Pancreas (tissue), 10 donors: Measurements from ENCODE around the gene TLR2. TPM values are rescaled to one million over a fixed set of nuclear protein-coding genes. Genes with fewer than 3 reads are reported as not detected.

Source experiments
- ATAC-seq, 4 donors: fragments of 200-7000 bp; cut with Tn5 transposase; one replicate each; pipeline versions ENCODE4 v1.8.0 to v1.9.1; 2020; ENCODE audit warnings: mild to moderate bottlenecking in 4 of 4, moderate library complexity in 4 of 4
- DNase-seq, 6 donors: peaks; one replicate each; pipeline ENCODE4 v3.0.0-alpha.2; 2020
- FAIRE-seq: peaks from 2 replicates; lab custom pipeline; 2012; peaks lifted over from hg19 to GRCh38; lab: Jason Lieb, UNC
- H3K27ac ChIP-seq, 4 donors: fragments of 200-600 bp; sonication (generic); 1 replicate in 3 of 4; 2 replicates in 1 of 4; pipeline versions ENCODE4 v1.5.0 to v1.8.0; 2020
- H3K27me3 ChIP-seq, 4 donors: fragments of 200-600 bp; one replicate each; pipeline ENCODE4 v1.8.0; 2021
- H3K36me3 ChIP-seq, 3 donors: fragments of 200-600 bp; sonication (generic) in 1 of 3; one replicate each; pipeline versions ENCODE4 v1.5.0 to v1.8.0; 2020 to 2021
- H3K4me1 ChIP-seq, 3 donors: fragments of 200-600 bp; one replicate each; pipeline ENCODE4 v1.8.0; 2021
- H3K4me3 ChIP-seq, 4 donors: fragments of 200-600 bp; sonication (generic) in 2 of 4; one replicate each; pipeline versions ENCODE4 v1.5.0 to v1.8.0; 2020 to 2021
- H3K9me3 ChIP-seq, 4 donors: fragments of 200-600 bp; one replicate each; pipeline ENCODE4 v1.8.0; 2021
- WGBS, 2 donors: extraction: QIAGEN DNeasy Blood & Tissue Kit; methylation state at CpG; one replicate each; pipeline ENCODE4 v1.1.7; 2013; 5-methylcytosine and 5-hydroxymethylcytosine counted together
- intact Hi-C, 3 donors: fragments of 100-400 bp; cut with DNase I; formaldehyde crosslinking; loops; one replicate each; pipeline versions ENCODE4 v1.11.1 to v1.14.2; 2022
- polyA plus RNA-seq, 2 donors: library from polyadenylated mRNA; stranded (reverse); fragments of 200-250 nt; gene quantifications; one replicate each; pipeline ENCODE4 v1.2.3, GENCODE V29; 2013
- total RNA-seq, 6 donors: library from RNA; stranded (reverse); fragmentation: NEBNext Ultra II Directional in 4 of 6; extraction: Animal tissue kit (Norgen Biotek cat#: 25700) in 4 of 6; gene quantifications; one replicate each; pipeline versions ENCODE4 v1.2.1 to v1.2.4, GENCODE V29; 2021 to 2023
- TF ChIP-seq, protein P1 (sequence below), 4 donors: fragments of 200-600 bp; sonication (generic) in 3 of 4; IDR thresholded peaks; one replicate each; pipeline versions ENCODE4 v1.5.0 to v1.8.0; 2021; ENCODE audit warnings: antibody characterized with exemption in 4 of 4
- donor health status: healthy with polysubstance abuse.
- donor health status: DM: no; HTN: no; CAD: no; lungs with moderate emphysema.
- donor health status: DM: no; HTN: no; CAD: no.
- donor health status: control.
- donor health status: control.
- donor health status: Bipolar disorder and iron deficiency.
- donor health status: DM: yes; HTN: yes; CAD: no.
- donor health status: DM: no; HTN: no; CAD: no.
- donor health status: DM: no; HTN: no; CAD: no.
- donor health status: DM: yes; HTN: yes; CAD: no.

TLR2 gene, protein sequence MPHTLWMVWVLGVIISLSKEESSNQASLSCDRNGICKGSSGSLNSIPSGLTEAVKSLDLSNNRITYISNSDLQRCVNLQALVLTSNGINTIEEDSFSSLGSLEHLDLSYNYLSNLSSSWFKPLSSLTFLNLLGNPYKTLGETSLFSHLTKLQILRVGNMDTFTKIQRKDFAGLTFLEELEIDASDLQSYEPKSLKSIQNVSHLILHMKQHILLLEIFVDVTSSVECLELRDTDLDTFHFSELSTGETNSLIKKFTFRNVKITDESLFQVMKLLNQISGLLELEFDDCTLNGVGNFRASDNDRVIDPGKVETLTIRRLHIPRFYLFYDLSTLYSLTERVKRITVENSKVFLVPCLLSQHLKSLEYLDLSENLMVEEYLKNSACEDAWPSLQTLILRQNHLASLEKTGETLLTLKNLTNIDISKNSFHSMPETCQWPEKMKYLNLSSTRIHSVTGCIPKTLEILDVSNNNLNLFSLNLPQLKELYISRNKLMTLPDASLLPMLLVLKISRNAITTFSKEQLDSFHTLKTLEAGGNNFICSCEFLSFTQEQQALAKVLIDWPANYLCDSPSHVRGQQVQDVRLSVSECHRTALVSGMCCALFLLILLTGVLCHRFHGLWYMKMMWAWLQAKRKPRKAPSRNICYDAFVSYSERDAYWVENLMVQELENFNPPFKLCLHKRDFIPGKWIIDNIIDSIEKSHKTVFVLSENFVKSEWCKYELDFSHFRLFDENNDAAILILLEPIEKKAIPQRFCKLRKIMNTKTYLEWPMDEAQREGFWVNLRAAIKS
- total RNA-seq (10 to 100 TPM in 2 of 6 donors, 1 to 10 TPM in 4; 2.3 to 23.9 (median 5.4) TPM), polyA plus RNA-seq (1 to 10 TPM; 2.9 to 3.2 TPM)

DNA sequence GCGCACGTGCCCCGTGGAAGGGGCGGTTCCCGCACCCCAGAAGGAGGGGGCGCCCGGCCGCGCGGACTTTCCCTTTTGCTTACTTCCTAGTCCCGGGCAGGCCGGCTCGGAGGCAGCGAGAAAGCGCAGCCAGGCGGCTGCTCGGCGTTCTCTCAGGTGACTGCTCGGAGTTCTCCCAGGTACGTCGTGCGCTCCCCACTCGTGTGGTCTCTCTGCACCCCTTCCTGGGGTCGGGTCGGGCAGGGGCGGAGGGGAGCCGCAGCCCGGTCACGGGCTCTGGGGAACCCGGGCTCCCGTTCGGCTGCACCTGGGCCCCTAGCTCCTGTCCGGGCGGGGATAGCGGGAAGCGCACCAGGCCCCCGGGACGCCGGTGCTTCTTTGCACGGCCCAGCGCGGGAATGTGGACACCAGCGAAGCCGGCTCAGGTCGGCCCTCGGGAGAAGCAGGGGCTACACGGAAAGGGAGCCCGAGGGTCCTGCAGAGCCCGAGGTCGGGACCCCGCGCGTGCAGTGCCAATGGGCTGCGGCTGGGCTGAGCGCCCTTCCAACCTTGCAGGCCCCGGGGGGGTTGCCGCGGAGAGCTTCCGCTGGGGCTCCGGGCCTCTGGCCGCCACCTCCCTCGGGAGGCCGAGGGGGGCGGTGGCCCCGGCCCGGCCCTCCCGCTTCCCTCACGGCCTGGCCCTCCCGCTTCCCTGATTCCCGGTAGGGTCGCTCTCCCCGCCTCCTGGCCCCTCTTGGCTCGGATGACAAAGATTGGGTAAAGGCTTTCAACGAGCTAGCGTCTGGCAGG lies at the start of gene TLR2:
Gene TLR2 (plus strand): TSS at position 99 of the 789 bp plus-strand sequence. CDS start 18,628 bp downstream, outside the sequence.
- Histone ChIP-seq H3K36me3 (peaks cover 0 to 8% (median 0%) of the 10 kb centered on the region in 3 donors), H3K9me3 (no peaks in the 10 kb centered on the region), H3K4me1 (peaks cover 0 to 6% (median 0%) of the 10 kb centered on the region in 3 donors), H3K27ac (peak within 1 kb of the TSS in 2 of 4 donors; percentile 55 to 63), H3K4me3 (peak within 1 kb of the TSS; percentile 53 to 77 (median 60)), H3K27me3 (no peaks in the 10 kb centered on the region)
- peak; percentile 91 to 95 (median 93) for ATAC-seq
- TF ChIP-seq, protein P1, sequence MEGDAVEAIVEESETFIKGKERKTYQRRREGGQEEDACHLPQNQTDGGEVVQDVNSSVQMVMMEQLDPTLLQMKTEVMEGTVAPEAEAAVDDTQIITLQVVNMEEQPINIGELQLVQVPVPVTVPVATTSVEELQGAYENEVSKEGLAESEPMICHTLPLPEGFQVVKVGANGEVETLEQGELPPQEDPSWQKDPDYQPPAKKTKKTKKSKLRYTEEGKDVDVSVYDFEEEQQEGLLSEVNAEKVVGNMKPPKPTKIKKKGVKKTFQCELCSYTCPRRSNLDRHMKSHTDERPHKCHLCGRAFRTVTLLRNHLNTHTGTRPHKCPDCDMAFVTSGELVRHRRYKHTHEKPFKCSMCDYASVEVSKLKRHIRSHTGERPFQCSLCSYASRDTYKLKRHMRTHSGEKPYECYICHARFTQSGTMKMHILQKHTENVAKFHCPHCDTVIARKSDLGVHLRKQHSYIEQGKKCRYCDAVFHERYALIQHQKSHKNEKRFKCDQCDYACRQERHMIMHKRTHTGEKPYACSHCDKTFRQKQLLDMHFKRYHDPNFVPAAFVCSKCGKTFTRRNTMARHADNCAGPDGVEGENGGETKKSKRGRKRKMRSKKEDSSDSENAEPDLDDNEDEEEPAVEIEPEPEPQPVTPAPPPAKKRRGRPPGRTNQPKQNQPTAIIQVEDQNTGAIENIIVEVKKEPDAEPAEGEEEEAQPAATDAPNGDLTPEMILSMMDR (IDR thresholded peaks at IDR 0.05), result no peak
- intact Hi-C loops, result no loop called here
- FAIRE-seq, result no peak
- 0% methylated on average over 56 to 75 of the region's 75 CpGs for WGBS, 2 donors
- peak; percentile 63 to 91 (median 76) for DNase-seq

DNA sequence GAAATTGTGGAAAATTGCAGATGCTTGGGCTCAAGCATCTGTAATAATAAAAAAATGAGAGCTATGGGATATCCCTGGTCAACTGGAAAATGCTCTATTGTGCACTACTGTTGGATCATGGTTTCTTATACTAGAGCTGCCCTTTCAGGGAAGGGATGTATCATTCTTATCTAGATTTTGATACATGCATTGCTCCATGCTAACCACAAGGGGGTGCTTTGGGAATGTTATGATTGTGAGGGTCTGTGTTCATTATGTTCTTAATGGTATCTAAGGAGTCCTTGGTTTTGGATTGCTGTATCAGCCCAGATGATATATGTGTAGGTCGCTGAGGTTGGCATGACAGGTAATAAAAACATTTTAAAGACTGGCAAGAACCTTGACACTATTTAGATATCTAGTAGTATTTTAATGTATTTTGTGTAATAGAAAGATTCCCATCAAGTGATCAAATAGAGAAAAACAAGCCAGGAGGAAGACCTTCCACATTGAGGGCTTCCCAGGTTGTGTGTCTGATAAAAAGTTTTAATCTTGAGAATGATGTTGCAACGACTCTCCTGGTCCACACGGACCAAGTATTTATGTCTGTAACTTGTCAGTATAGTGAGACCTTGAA lies 49.2 kb upstream of the TLR2 start:
- TF ChIP-seq, protein P1 (IDR thresholded peaks at IDR 0.05), result peak in 3 of 4 donors; percentile 19 to 32 (median 26)
- 75 to 78% methylated on average over 3 of the region's 3 CpGs for WGBS, 2 donors
- H3K4me1 ChIP-seq, result no peaks in the 10 kb centered on the region
- intact Hi-C loops, result loop anchor here in 1 of 3 donors (10.0 kb wide), 1 partner anchor 120 kb away; no protein-coding TSS in a partner anchor
- no peaks in the 10 kb centered on the region for H3K9me3 ChIP-seq
- peaks cover 0 to 68% (median 18%) of the 10 kb centered on the region in 3 donors for H3K36me3 ChIP-seq
- ATAC-seq (peak in 3 of 4 donors; percentile 35 to 75 (median 71)), DNase-seq (no peak), FAIRE-seq (no peak)
- no peak overlapping the region for H3K4me3 ChIP-seq
- no peaks in the 10 kb centered on the region for H3K27me3 ChIP-seq
- no peak overlapping the region for H3K27ac ChIP-seq

DNA sequence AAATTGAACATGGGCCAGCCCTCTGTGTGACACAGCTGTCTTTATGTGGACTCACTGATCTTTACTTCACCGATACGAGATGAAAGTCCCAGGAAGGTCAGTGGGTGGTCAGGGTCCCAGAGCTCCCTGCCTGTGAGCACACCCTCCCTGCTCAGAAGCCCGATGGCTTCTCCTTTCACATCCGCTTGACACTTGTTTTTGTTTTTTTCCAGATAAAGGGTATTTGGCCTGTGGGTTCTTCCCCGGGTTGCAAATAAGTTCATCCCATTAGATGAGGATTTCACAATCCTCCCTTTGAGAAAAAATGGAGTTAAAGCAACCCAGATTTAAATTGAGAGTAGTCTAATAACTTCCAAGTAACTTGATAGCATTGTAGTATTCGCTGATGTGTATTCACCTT lies 48.2 kb upstream of the TLR2 start:
- Histone ChIP-seq H3K27ac (no peak overlapping the region), H3K4me1 (no peaks in the 10 kb centered on the region), H3K9me3 (no peaks in the 10 kb centered on the region), H3K36me3 (peaks cover 0 to 58% (median 18%) of the 10 kb centered on the region in 3 donors), H3K4me3 (no peak overlapping the region), H3K27me3 (no peaks in the 10 kb centered on the region)
- ATAC-seq (no peak), FAIRE-seq (no peak), DNase-seq (no peak)
- TF ChIP-seq, protein P1 (IDR thresholded peaks at IDR 0.05), result no peak
- 81 to 90% methylated on average over 6 of the region's 6 CpGs for WGBS, 2 donors
- intact Hi-C loops, result loop anchor here in 1 of 3 donors (10.0 kb wide), 1 partner anchor 119 kb away; no protein-coding TSS in a partner anchor

DNA sequence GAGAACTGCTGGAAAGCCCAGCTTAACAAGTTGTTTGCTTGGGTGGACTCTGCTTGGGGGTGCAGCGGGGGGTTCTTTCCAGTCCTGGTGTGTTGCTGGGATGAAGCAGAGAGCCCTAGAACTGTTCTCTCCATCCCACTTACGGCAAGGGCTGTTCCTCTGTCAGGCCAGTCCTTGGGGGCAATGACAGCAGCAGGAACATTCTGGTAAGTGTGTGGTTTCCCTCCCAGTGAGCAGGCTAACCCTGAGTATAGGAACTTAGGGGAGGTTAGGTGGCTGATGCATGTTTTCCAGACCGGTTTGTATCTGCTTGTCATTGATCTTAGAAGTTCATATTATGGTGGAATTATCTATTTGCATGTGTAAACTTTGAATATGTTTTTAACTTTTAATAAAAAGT lies 46.9 kb upstream of the TLR2 start:
- Histone ChIP-seq H3K4me3 (no peak overlapping the region), H3K27ac (no peak overlapping the region), H3K4me1 (no peaks in the 10 kb centered on the region), H3K27me3 (no peaks in the 10 kb centered on the region), H3K9me3 (no peaks in the 10 kb centered on the region), H3K36me3 (peaks cover 0 to 47% (median 17%) of the 10 kb centered on the region in 3 donors)
- DNase-seq (no peak), ATAC-seq (no peak), FAIRE-seq (no peak)
- intact Hi-C loops, result loop anchor here in 1 of 3 donors (10.0 kb wide), 1 partner anchor 118 kb away; no protein-coding TSS in a partner anchor
- TF ChIP-seq, protein P1 (IDR thresholded peaks at IDR 0.05), result no peak
- 93 to 96% methylated on average over 3 of the region's 3 CpGs for WGBS, 2 donors
